ENCODE measurements around the gene APOL2.

GRCh38 chr22:36212901-36213300 is 26.4 kb downstream of the APOL2 start:
- TF ChIP-seq EZH2 (IDR thresholded peaks at IDR 0.05; ENCODE audit: borderline replicate concordance, low read length) (no peak), CTCF (IDR thresholded peaks at IDR 0.05; ENCODE audit: low read length) (no peak)
